GM23248 (cell line): ENCODE measurements around the gene CELSR2. TPM values are rescaled to one million over a fixed set of nuclear protein-coding genes. Genes with fewer than 3 reads are reported as not detected.

ENCODE experiments used
- DNase-seq: peaks from one replicate; pipeline ENCODE4 v3.0.0-alpha.2; 2015
- H2AFZ ChIP-seq: fragments of 200-600 bp; sonication (generic); 2 replicates; pipeline ENCODE4 v1.6.1; 2016; ENCODE audit warnings: antibody characterized with exemption
- H3F3A ChIP-seq: fragments of 200-600 bp; sonication (generic); 2 replicates; pipeline ENCODE4 v1.6.1; 2016; ENCODE audit warnings: mild to moderate bottlenecking, antibody characterized with exemption, mixed run types; ENCODE audit not compliant: insufficient read depth
- H3K27ac ChIP-seq: fragments of 200-600 bp; sonication (generic); 2 replicates; pipeline ENCODE4 v1.5.1; 2016; ENCODE audit warnings: mild to moderate bottlenecking
- H3K27me3 ChIP-seq: fragments of 200-600 bp; sonication (generic); replicated peaks from 2 replicates; pipeline ENCODE4 v1.6.1; 2016; ENCODE audit warnings: mild to moderate bottlenecking; ENCODE audit not compliant: insufficient read depth
- H3K36me3 ChIP-seq: fragments of 200-600 bp; sonication (generic); 2 replicates; pipeline ENCODE4 v1.6.1; 2016; ENCODE audit warnings: low read depth, mild to moderate bottlenecking
- H3K4me1 ChIP-seq: fragments of 200-600 bp; sonication (generic); 2 replicates; pipeline ENCODE4 v1.6.1; 2016; ENCODE audit warnings: mild to moderate bottlenecking; ENCODE audit not compliant: insufficient read depth
- H3K4me2 ChIP-seq: fragments of 200-600 bp; sonication (generic); one replicate; pipeline ENCODE4 v1.6.1; 2016; ENCODE audit warnings: mild to moderate bottlenecking; ENCODE audit not compliant: unreplicated experiment
- H3K4me3 ChIP-seq: fragments of 200-600 bp; sonication (generic); 2 replicates; pipeline ENCODE4 v1.5.1; 2016; ENCODE audit warnings: mild to moderate bottlenecking
- H3K79me2 ChIP-seq: fragments of 200-600 bp; sonication (generic); 2 replicates; pipeline ENCODE4 v1.6.1; 2016; ENCODE audit warnings: mild to moderate bottlenecking; ENCODE audit not compliant: insufficient read depth
- H3K9ac ChIP-seq: fragments of 200-600 bp; sonication (generic); 2 replicates; pipeline ENCODE4 v1.6.1; 2016; ENCODE audit warnings: mild to moderate bottlenecking
- H3K9me2 ChIP-seq: fragments of 200-600 bp; sonication (generic); 2 replicates; pipeline ENCODE4 v1.6.1; 2016; ENCODE audit warnings: mixed run types, mild to moderate bottlenecking, moderate library complexity; ENCODE audit not compliant: insufficient read depth
- H3K9me3 ChIP-seq: fragments of 200-600 bp; sonication (generic); one replicate; pipeline ENCODE4 v1.6.1; 2017; ENCODE audit warnings: low read depth
- H4K20me1 ChIP-seq: fragments of 200-600 bp; sonication (generic); 2 replicates; pipeline ENCODE4 v1.6.0; 2016; ENCODE audit not compliant: insufficient read depth
- EZH2 ChIP-seq: fragments of 200-600 bp; sonication (generic); IDR thresholded peaks from 2 replicates; pipeline ENCODE4 v1.6.1; 2018; ENCODE audit warnings: antibody characterized with exemption, mild to moderate bottlenecking; ENCODE audit not compliant: insufficient read depth, poor library complexity, severe bottlenecking
- EZH2phosphoT487 ChIP-seq: fragments of 200-600 bp; sonication (generic); IDR thresholded peaks from 2 replicates; pipeline ENCODE4 v1.6.1; 2018; ENCODE audit warnings: antibody characterized with exemption, moderate library complexity, mild to moderate bottlenecking, low read depth; ENCODE audit not compliant: insufficient read depth
- WGBS, 2 experiments: methylation state at CpG; one replicate each; pipeline ENCODE4 v1.1.6; 2015 to 2017; ENCODE audit warnings: low lambda C conversion rate in 2 of 2, low coverage in 1 of 2; ENCODE audit errors: missing lambda C conversion rate in 2 of 2; 5-methylcytosine and 5-hydroxymethylcytosine counted together
- in situ Hi-C: fragments of 300-500 bp; cut with MboI; formaldehyde crosslinking; loops from 2 replicates; pipeline ENCODE4 v1.15.0; 2020
- polyA plus RNA-seq: library from polyadenylated mRNA; unstranded; fragments of >200 nt; fragmentation: Nextera tagmentation; extraction: Ambion mirVana; gene quantifications from 2 replicates; pipeline ENCODE4 v1.2.1, GENCODE V29; 2016
- total RNA-seq: library from RNA; depleted of rRNA; stranded (reverse); fragments of >200 nt; shearing (Covaris generic); gene quantifications from 2 replicates; pipeline ENCODE4 v1.2.3, GENCODE V29; 2014

Gene CELSR2
- total and polyA plus RNA-seq, 2 experiments from 2014 or later, result 0.11 to 0.32 TPM

DNA sequence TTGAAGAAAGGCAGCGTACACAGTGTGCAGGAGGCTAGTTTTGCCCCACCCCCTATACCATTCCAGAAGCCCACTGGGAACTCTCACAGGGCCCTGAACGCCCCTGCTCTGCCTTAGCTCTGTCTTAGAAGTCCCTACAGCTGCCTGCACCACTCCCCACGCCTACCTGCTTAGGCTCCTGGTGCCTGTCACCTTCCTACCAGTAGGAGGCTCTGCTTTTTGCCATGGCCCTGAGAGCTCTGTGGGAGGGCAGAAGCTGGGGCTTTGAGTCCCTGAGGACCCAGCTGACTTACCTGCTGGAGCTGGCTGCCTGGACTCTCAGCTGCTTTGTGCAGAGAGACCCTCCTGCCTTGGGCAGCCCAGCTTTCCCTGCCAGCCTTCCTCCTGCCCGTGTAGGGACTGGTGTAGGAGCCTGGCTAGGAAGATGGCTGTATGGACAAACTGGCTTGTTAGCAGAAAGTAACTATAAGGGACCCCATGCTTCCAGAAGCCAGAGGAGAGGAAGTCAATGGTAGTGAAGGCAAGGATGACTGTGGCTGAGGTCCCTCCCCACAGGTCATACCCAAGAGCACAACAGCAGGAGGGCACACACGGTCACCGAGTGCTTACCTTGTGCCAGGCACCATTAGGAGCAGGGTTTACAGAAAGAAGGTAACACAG lies 9.8 kb upstream of the CELSR2 start:
- peaks cover 47% of the 10 kb centered on the region for H3K36me3 ChIP-seq
- no peak overlapping the region for H3K4me2 ChIP-seq
- TF ChIP-seq EZH2phosphoT487, result no peak
- TF ChIP-seq EZH2, result no peak
- no peaks in the 10 kb centered on the region for H3K27me3 ChIP-seq
- no peaks in the 10 kb centered on the region for H3K9me2 ChIP-seq
- no peaks in the 10 kb centered on the region for H4K20me1 ChIP-seq
- H3F3A ChIP-seq, result peaks cover 62% of the 10 kb centered on the region
- 0 out of 2 replicates have a peak, but pooled peaks cover 2% of the 10 kb centered on the region for H3K79me2 ChIP-seq
- H3K9me3 ChIP-seq, result no peaks in the 10 kb centered on the region
- in situ Hi-C loops, result no loop called here
- H3K9ac ChIP-seq, result peak overlapping the region; percentile 52; the same call in 1 of the 2 replicates
- WGBS, 2 experiments, result 71% methylated on average over 6 of the region's 6 CpGs
- H2AFZ ChIP-seq, result no peak overlapping the region
- no peak overlapping the region for H3K4me3 ChIP-seq
- peak overlapping the region; percentile 60 for H3K27ac ChIP-seq
- peak; percentile 67 for DNase-seq
- peaks cover 30% of the 10 kb centered on the region for H3K4me1 ChIP-seq

DNA sequence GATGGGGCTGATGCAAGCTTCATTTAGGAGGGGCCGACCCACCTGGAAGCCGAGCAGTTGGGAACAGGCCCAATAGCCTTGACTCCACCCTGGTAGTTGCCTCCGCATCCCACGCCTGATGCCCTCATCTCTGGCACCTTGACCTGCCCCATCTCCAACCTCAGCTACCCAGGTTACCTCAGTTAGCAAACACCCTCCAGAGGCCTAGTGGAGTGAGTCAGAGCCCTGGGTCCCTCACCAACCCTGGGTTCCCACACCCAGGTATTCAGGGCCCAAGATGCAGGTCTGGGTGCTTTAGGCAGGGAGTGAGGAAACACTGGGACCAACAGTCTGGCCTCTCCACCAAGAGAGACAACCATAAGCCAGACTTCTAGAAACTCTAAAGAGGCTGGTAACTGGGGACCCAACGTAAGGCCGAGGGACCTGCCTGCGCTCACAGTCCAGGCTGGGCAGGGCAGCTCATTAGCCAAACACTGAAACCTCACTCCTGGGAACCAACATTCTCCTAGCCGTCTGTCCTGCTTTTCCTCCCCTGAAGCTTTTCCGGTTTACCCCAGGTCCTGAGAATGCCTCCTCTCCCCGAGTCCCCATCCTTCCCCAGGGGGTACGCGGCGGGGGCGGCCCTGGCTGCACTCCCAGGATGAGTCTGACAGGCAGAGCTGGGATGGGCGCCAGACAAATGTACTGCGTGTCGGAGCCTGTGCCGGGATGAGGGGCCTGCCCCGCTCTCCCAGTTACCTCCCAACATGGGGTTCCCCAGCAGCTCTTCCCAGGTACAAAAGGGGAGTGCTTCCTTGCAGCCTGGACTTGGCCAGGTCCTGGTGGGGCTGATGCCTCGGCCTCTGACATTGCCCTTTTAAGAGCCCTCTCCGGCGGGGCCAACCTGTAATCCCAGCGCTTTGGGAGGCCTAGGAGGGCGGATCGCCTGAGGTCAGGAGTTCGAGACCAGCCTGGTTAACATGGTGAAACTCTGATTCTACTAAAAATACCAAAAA lies 8.9 kb upstream of the CELSR2 start:
- Histone ChIP-seq H3K9me3 (no peaks in the 10 kb centered on the region), H3K4me1 (peaks cover 30% of the 10 kb centered on the region), H3K4me2 (peak overlapping the region; percentile 38), H3K27ac (peak overlapping the region; percentile 60), H4K20me1 (no peaks in the 10 kb centered on the region), H3K36me3 (peaks cover 38% of the 10 kb centered on the region), H3K4me3 (peak overlapping the region; percentile 10; the same call in 1 of the 2 replicates), H3K9me2 (no peaks in the 10 kb centered on the region), H3K79me2 (no peaks in the 10 kb centered on the region), H2AFZ (no peak overlapping the region), H3K27me3 (no peaks in the 10 kb centered on the region), H3F3A (peaks cover 56% of the 10 kb centered on the region), H3K9ac (peak overlapping the region; percentile 52)
- in situ Hi-C loops, result no loop called here
- TF ChIP-seq EZH2 (no peak), EZH2phosphoT487 (no peak)
- WGBS, 2 experiments, result 14 to 16% methylated on average over 26 of the region's 26 CpGs
- DNase-seq, result peak; percentile 91

DNA sequence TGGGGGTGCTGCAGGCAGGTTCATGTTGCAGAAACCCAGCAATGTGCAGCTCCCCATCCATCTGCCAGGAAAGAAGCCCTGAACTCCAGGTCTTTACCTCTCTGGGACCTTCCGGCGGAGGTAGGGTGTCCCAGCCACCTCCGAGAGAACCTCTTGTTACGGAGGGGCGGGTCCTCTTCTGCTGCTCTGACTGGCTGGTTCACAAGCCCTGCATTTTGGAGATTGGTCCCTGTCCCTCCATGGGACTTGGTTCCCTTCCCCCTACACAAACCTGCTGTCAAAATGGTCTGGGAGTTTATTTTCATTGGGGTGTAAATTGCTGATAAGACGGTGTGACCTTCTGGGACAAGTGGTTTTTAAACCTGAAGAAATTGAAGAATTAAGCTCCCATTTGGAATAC lies 8.0 kb upstream of the CELSR2 start:
- Histone ChIP-seq H3K4me3 (no peak overlapping the region), H3K36me3 (peaks cover 29% of the 10 kb centered on the region), H3K9ac (no peak overlapping the region), H3K27me3 (no peaks in the 10 kb centered on the region), H4K20me1 (no peaks in the 10 kb centered on the region), H3K4me1 (peaks cover 30% of the 10 kb centered on the region), H3K9me3 (no peaks in the 10 kb centered on the region), H3F3A (peaks cover 53% of the 10 kb centered on the region), H3K79me2 (no peaks in the 10 kb centered on the region), H3K4me2 (peak overlapping the region; percentile 38), H2AFZ (no peak overlapping the region), H3K9me2 (no peaks in the 10 kb centered on the region), H3K27ac (no peak overlapping the region)
- DNase-seq, result peak; percentile 32
- WGBS, 2 experiments, result 17 to 18% methylated on average over 6 of the region's 6 CpGs
- no peak for TF ChIP-seq EZH2
- TF ChIP-seq EZH2phosphoT487, result no peak
- in situ Hi-C loops, result no loop called here

DNA sequence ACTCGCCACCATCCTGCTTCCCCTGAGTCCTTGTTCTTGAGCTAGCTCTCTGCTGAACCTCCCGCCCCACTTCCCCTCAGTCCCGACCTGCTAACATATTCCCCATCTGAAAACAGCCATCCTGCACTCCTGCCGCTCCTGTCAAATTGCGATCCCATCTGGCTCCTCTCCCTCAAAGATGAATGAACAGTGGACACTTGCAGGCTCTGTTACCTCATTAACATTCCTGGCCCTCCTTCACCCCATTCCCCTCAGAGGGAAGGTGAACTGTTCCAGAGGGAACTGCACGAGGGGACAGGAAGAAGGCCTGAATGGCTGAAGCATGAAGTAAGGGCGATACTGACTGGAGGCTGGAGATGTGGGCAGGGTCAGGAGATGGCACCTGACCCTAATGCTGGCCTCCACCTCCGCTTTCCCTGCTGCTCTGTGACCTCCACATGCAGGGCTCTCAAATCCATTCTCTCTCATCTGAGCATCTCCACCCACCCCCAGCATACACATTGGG lies 7.4 kb upstream of the CELSR2 start:
- DNase-seq, result peak; percentile 20
- Histone ChIP-seq H3K27me3 (no peaks in the 10 kb centered on the region), H3K9me3 (no peaks in the 10 kb centered on the region), H3K4me2 (peak overlapping the region; percentile 4), H3F3A (peaks cover 47% of the 10 kb centered on the region), H3K4me3 (no peak overlapping the region), H3K9me2 (no peaks in the 10 kb centered on the region), H3K4me1 (peaks cover 30% of the 10 kb centered on the region), H3K79me2 (no peaks in the 10 kb centered on the region), H3K9ac (no peak overlapping the region), H3K27ac (no peak overlapping the region), H4K20me1 (no peaks in the 10 kb centered on the region), H3K36me3 (peaks cover 24% of the 10 kb centered on the region), H2AFZ (no peak overlapping the region)
- 23 to 24% methylated on average over 8 of the region's 8 CpGs for WGBS, 2 experiments
- in situ Hi-C loops, result no loop called here
- TF ChIP-seq EZH2phosphoT487 (no peak), EZH2 (no peak)
